AG09319 (cell line): ENCODE data around the gene TRAPPC2B.

Experiments
- DNase-seq: peaks from one replicate; pipeline ENCODE4 v3.0.0-alpha.2; 2010; ENCODE audit warnings: low read depth; ENCODE audit errors: extremely low read depth
- CTCF ChIP-seq: IDR thresholded peaks from 2 replicates; pipeline ENCODE4 v1.5.1; 2011; ENCODE audit warnings: low read depth, mild to moderate bottlenecking, inconsistent platforms, low read length, moderate library complexity

The TRAPPC2B gene

DNA sequence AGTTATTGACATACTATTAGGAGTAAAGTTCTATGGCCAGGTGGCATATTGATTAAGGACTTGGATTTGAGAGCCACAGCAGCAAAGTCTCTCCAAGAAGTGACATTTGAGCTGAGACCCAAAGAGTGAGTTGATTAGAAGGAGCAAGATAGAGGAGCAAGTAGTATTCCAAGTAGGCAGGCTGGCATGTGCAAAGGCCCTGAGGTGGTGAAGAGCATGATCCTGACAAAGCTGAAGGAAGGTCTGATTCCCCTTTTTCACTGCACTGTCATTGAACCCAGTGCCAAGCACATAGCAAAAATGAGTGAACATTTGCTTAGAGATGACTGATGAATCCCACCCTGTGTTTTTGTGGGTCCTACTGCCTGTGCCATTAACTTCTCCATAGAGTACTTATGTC, 38.4 kb upstream of the TRAPPC2B start:
- TF ChIP-seq CTCF, result no peak

DNA sequence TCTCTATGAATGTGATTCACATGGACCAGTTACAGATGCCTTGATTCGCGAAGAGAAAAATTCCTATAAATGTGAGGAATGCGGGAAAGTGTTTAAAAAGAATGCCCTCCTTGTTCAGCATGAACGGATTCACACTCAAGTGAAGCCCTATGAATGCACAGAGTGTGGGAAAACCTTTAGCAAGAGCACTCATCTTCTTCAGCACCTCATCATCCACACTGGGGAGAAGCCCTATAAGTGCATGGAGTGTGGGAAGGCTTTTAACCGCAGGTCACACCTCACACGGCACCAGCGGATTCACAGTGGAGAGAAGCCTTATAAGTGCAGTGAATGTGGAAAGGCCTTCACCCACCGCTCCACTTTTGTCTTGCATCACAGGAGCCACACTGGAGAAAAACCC, 35.4 kb upstream of the TRAPPC2B start:
- no peak for DNase-seq
- no peak for TF ChIP-seq CTCF

More for the DNA sequence above, 38.4 kb upstream of the TRAPPC2B start:
- DNase-seq, result no peak

GRCh38 chr19:57334191-57334590, 29.2 kb upstream of the TRAPPC2B start:
- DNase-seq, result no peak

DNA sequence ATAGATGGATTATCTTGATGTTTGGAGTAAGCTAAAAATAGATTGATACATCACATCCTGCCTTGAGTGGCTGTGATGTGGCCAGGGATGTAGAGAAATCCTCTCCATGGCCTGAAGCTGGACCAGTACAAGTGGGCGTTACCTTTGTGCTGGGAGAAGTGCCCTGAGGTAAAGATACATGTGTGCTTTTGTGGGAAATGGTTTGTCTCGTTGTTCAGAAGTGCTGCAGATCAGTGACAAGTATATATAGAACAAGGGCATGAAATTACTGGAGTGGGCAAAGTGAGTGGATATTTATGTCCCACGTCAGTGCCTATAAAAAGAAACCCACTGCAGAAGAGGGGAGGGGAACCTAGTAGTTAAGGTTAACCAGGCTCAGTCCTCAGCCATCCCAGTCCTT, 24.5 kb upstream of the TRAPPC2B start:
- TF ChIP-seq CTCF, result no peak

More at GRCh38 chr19:57334191-57334590, 29.2 kb upstream of the TRAPPC2B start:
- no peak for TF ChIP-seq CTCF

GRCh38 chr19:57342582-57342981, 20.8 kb upstream of the TRAPPC2B start:
- TF ChIP-seq CTCF, result no peak
- DNase-seq, result no peak

More for the DNA sequence above, 24.5 kb upstream of the TRAPPC2B start:
- no peak for DNase-seq

DNA sequence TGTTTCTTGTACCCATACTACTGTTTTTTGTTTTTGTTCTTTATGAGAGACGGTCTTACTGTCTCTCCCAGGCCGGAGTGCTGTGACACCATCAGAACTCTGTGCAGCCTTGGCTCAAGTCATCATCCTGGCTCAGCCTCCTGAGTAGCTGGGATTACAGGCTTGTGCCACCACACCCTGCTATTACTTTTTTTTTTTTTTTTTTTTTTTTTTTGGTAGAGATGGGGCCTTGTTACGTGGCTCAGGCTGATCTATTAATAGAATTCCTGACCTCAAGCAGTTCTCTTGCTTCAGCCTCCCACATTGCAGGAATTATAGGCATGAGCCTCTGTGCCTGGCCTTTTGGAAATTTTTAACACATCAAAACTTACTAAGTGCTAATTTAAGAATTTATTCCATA, 15.2 kb upstream of the TRAPPC2B start:
- DNase-seq, result no peak
- no peak for TF ChIP-seq CTCF

DNA sequence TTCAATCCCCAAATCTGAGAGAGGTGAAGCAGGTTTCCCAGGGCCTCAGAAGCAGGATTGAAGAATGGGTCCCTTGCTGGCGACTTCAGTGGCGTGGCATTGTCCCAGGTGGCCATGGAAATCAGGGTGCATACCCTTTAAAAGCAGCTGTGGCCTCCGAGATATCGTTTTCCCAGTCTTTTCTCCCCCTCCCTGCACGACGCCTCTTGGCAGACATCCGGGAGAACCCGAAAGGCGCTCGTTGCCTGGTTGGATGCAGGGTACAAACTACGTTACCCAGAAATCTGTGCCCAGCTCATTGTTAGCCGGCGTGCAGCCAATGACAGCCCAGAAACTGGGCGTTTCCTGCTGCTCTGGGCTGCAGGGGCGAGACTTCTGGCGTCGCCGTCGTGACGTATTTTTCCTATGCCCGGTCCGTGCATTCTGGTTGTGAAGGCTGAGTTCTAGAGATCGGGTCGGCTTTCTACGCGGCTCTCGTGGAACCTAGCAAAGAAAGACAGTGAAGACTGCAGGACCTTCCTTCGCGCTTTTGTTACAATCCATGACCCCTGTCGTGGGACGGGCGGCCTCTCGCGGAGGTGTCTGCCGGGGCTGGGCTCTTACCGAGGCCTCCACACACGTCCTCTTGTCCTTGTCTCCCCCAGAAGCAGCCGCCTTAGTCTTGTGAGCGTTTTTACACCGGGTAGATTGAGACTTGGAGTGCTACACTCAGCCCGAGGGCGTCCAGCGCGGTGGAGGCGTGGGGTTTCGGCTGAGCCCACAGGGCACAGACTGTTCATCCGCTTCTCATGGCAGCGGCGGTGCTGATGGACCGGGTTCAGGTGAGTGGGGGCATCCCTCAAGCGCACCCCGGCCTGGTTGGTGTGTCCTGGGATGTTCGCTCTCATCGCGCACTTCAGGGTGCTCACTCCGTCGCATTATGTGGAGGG, 12.2 kb upstream of the TRAPPC2B start, which contains the start of gene ZNF304:
Gene ZNF304, plus strand, starts transcription at position 395 of the 929 bp plus-strand sequence. Its CDS starts 394 bp downstream, at position 789.
- TF ChIP-seq CTCF, result no peak; the same call in 1 of the 2 replicates
- peak; percentile 80 for DNase-seq
